Measurements from ENCODE around the gene TCEAL3. TPM values are rescaled to one million over a fixed set of nuclear protein-coding genes. Genes with fewer than 3 reads are reported as not detected.

Gene TCEAL3
- total RNA-seq = 2.6 TPM

GRCh38 chrX:103607364-103608305 is at the start of gene TCEAL3:
TCEAL3 (plus strand) TSS chrX:103607963; CDS start chrX:103609065, 1,102 bp downstream.
- H3K4me3 ChIP-seq (ENCODE audit: low read length in 3 of 3) = peak within 1 kb of the TSS; percentile 63 to 74 (median 69)
- peaks cover 0 to 3% (median 0%) of the 10 kb centered on the region in 3 donors for H3K27me3 ChIP-seq (ENCODE audit: control insufficient read depth in 3 of 3, insufficient read depth in 3 of 3, low read length in 3 of 3)
- H3K27ac ChIP-seq (ENCODE audit: low read depth, low read length) = peak within 1 kb of the TSS; percentile 65
- H3K9ac ChIP-seq (ENCODE audit: low read depth in 1 of 3, low read length in 3 of 3) = peak within 1 kb of the TSS; percentile 61 to 85 (median 68)
- H3K4me1 ChIP-seq (ENCODE audit: control insufficient read depth in 3 of 3, insufficient read depth in 3 of 3, low read length in 3 of 3) = peaks cover 0 to 3% (median 3%) of the 10 kb centered on the region in 3 donors
- peaks cover 0 to 4% (median 3%) of the 10 kb centered on the region in 3 donors for H3K36me3 ChIP-seq (ENCODE audit: control insufficient read depth in 3 of 3, insufficient read depth in 3 of 3, low read length in 3 of 3)
- H3K9me3 ChIP-seq (ENCODE audit: control insufficient read depth in 3 of 3, low read length in 3 of 3) = no peaks in the 10 kb centered on the region

- peaks cover 0 to under 1% (median 0%) of the 10 kb centered on the region in 3 donors for H3K27me3 ChIP-seq (ENCODE audit: control insufficient read depth in 3 of 3, insufficient read depth in 3 of 3, low read length in 3 of 3)
- H3K36me3 ChIP-seq (ENCODE audit: control insufficient read depth in 3 of 3, insufficient read depth in 3 of 3, low read length in 3 of 3) = no peaks in the 10 kb centered on the region
- H3K4me3 ChIP-seq (ENCODE audit: low read length in 3 of 3) = no peak overlapping the region
- no peak overlapping the region for H3K27ac ChIP-seq (ENCODE audit: low read depth, low read length)
- no peaks in the 10 kb centered on the region for H3K4me1 ChIP-seq (ENCODE audit: control insufficient read depth in 3 of 3, insufficient read depth in 3 of 3, low read length in 3 of 3)
- no peaks in the 10 kb centered on the region for H3K9me3 ChIP-seq (ENCODE audit: control insufficient read depth in 3 of 3, low read length in 3 of 3)
- H3K9ac ChIP-seq (ENCODE audit: low read depth in 1 of 3, low read length in 3 of 3) = no peak overlapping the region
Observed at GRCh38 chrX:103560256-103560655, 47.5 kb upstream of the TCEAL3 start.

- Histone ChIP-seq H3K27ac (ENCODE audit: low read depth, low read length) (no peak overlapping the region), H3K4me3 (ENCODE audit: low read length in 3 of 3) (no peak overlapping the region), H3K4me1 (ENCODE audit: control insufficient read depth in 3 of 3, insufficient read depth in 3 of 3, low read length in 3 of 3) (no peaks in the 10 kb centered on the region), H3K36me3 (ENCODE audit: control insufficient read depth in 3 of 3, insufficient read depth in 3 of 3, low read length in 3 of 3) (no peaks in the 10 kb centered on the region), H3K9ac (ENCODE audit: low read depth in 1 of 3, low read length in 3 of 3) (no peak overlapping the region), H3K9me3 (ENCODE audit: control insufficient read depth in 3 of 3, low read length in 3 of 3) (no peaks in the 10 kb centered on the region), H3K27me3 (ENCODE audit: control insufficient read depth in 3 of 3, insufficient read depth in 3 of 3, low read length in 3 of 3) (no peaks in the 10 kb centered on the region)
Observed at GRCh38 chrX:103562801-103563200, 45.0 kb upstream of the TCEAL3 start.

- Histone ChIP-seq H3K36me3 (ENCODE audit: control insufficient read depth in 3 of 3, insufficient read depth in 3 of 3, low read length in 3 of 3) (no peaks in the 10 kb centered on the region), H3K4me1 (ENCODE audit: control insufficient read depth in 3 of 3, insufficient read depth in 3 of 3, low read length in 3 of 3) (no peaks in the 10 kb centered on the region), H3K27me3 (ENCODE audit: control insufficient read depth in 3 of 3, insufficient read depth in 3 of 3, low read length in 3 of 3) (no peaks in the 10 kb centered on the region), H3K27ac (ENCODE audit: low read depth, low read length) (no peak overlapping the region), H3K9me3 (ENCODE audit: control insufficient read depth in 3 of 3, low read length in 3 of 3) (no peaks in the 10 kb centered on the region), H3K9ac (ENCODE audit: low read depth in 1 of 3, low read length in 3 of 3) (no peak overlapping the region), H3K4me3 (ENCODE audit: low read length in 3 of 3) (no peak overlapping the region)
Observed at GRCh38 chrX:103565197-103565596, 42.6 kb upstream of the TCEAL3 start.

GRCh38 chrX:103565752-103566151 is 42.0 kb upstream of the TCEAL3 start:
- no peaks in the 10 kb centered on the region for H3K27me3 ChIP-seq (ENCODE audit: control insufficient read depth in 3 of 3, insufficient read depth in 3 of 3, low read length in 3 of 3)
- H3K9ac ChIP-seq (ENCODE audit: low read depth in 1 of 3, low read length in 3 of 3) = no peak overlapping the region
- H3K36me3 ChIP-seq (ENCODE audit: control insufficient read depth in 3 of 3, insufficient read depth in 3 of 3, low read length in 3 of 3) = no peaks in the 10 kb centered on the region
- H3K27ac ChIP-seq (ENCODE audit: low read depth, low read length) = no peak overlapping the region
- no peaks in the 10 kb centered on the region for H3K4me1 ChIP-seq (ENCODE audit: control insufficient read depth in 3 of 3, insufficient read depth in 3 of 3, low read length in 3 of 3)
- no peak overlapping the region for H3K4me3 ChIP-seq (ENCODE audit: low read length in 3 of 3)
- no peaks in the 10 kb centered on the region for H3K9me3 ChIP-seq (ENCODE audit: control insufficient read depth in 3 of 3, low read length in 3 of 3)

GRCh38 chrX:103571121-103571520 is 36.6 kb upstream of the TCEAL3 start:
- Histone ChIP-seq H3K27ac (ENCODE audit: low read depth, low read length) (no peak overlapping the region), H3K9ac (ENCODE audit: low read depth in 1 of 3, low read length in 3 of 3) (no peak overlapping the region), H3K36me3 (ENCODE audit: control insufficient read depth in 3 of 3, insufficient read depth in 3 of 3, low read length in 3 of 3) (no peaks in the 10 kb centered on the region), H3K9me3 (ENCODE audit: control insufficient read depth in 3 of 3, low read length in 3 of 3) (no peaks in the 10 kb centered on the region), H3K4me3 (ENCODE audit: low read length in 3 of 3) (no peak overlapping the region), H3K27me3 (ENCODE audit: control insufficient read depth in 3 of 3, insufficient read depth in 3 of 3, low read length in 3 of 3) (no peaks in the 10 kb centered on the region), H3K4me1 (ENCODE audit: control insufficient read depth in 3 of 3, insufficient read depth in 3 of 3, low read length in 3 of 3) (no peaks in the 10 kb centered on the region)

- H3K4me3 ChIP-seq (ENCODE audit: low read length in 3 of 3) = no peak overlapping the region
- H3K36me3 ChIP-seq (ENCODE audit: control insufficient read depth in 3 of 3, insufficient read depth in 3 of 3, low read length in 3 of 3) = no peaks in the 10 kb centered on the region
- no peaks in the 10 kb centered on the region for H3K4me1 ChIP-seq (ENCODE audit: control insufficient read depth in 3 of 3, insufficient read depth in 3 of 3, low read length in 3 of 3)
- no peaks in the 10 kb centered on the region for H3K9me3 ChIP-seq (ENCODE audit: control insufficient read depth in 3 of 3, low read length in 3 of 3)
- H3K27me3 ChIP-seq (ENCODE audit: control insufficient read depth in 3 of 3, insufficient read depth in 3 of 3, low read length in 3 of 3) = no peaks in the 10 kb centered on the region
- H3K9ac ChIP-seq (ENCODE audit: low read depth in 1 of 3, low read length in 3 of 3) = no peak overlapping the region
- H3K27ac ChIP-seq (ENCODE audit: low read depth, low read length) = no peak overlapping the region
Observed at GRCh38 chrX:103571726-103572125, 36.0 kb upstream of the TCEAL3 start.

GRCh38 chrX:103573202-103573601 is 34.6 kb upstream of the TCEAL3 start:
- Histone ChIP-seq H3K4me3 (ENCODE audit: low read length in 3 of 3) (no peak overlapping the region), H3K27ac (ENCODE audit: low read depth, low read length) (no peak overlapping the region), H3K9me3 (ENCODE audit: control insufficient read depth in 3 of 3, low read length in 3 of 3) (no peaks in the 10 kb centered on the region), H3K4me1 (ENCODE audit: control insufficient read depth in 3 of 3, insufficient read depth in 3 of 3, low read length in 3 of 3) (no peaks in the 10 kb centered on the region), H3K27me3 (ENCODE audit: control insufficient read depth in 3 of 3, insufficient read depth in 3 of 3, low read length in 3 of 3) (no peaks in the 10 kb centered on the region), H3K9ac (ENCODE audit: low read depth in 1 of 3, low read length in 3 of 3) (no peak overlapping the region), H3K36me3 (ENCODE audit: control insufficient read depth in 3 of 3, insufficient read depth in 3 of 3, low read length in 3 of 3) (no peaks in the 10 kb centered on the region)

GRCh38 chrX:103584596-103584995 is 23.2 kb upstream of the TCEAL3 start:
- peaks cover 0 to 5% (median 0%) of the 10 kb centered on the region in 3 donors for H3K4me1 ChIP-seq (ENCODE audit: control insufficient read depth in 3 of 3, insufficient read depth in 3 of 3, low read length in 3 of 3)
- peaks cover 0 to 2% (median 0%) of the 10 kb centered on the region in 3 donors for H3K9me3 ChIP-seq (ENCODE audit: control insufficient read depth in 3 of 3, low read length in 3 of 3)
- peak overlapping the region in 1 of 3 donors; percentile 81 for H3K4me3 ChIP-seq (ENCODE audit: low read length in 3 of 3)
- no peak overlapping the region for H3K27ac ChIP-seq (ENCODE audit: low read depth, low read length)
- no peak overlapping the region for H3K9ac ChIP-seq (ENCODE audit: low read depth in 1 of 3, low read length in 3 of 3)
- peaks cover 0 to 2% (median 0%) of the 10 kb centered on the region in 3 donors for H3K36me3 ChIP-seq (ENCODE audit: control insufficient read depth in 3 of 3, insufficient read depth in 3 of 3, low read length in 3 of 3)
- no peaks in the 10 kb centered on the region for H3K27me3 ChIP-seq (ENCODE audit: control insufficient read depth in 3 of 3, insufficient read depth in 3 of 3, low read length in 3 of 3)
